ENCODE results near the gene BRSK2.
A peak's percentile ranks its signal among the peaks of the same experiment; 100 is the strongest.

BRSK2 gene

GRCh38 chr11:1449490-1450243 is 59.9 kb downstream of the BRSK2 start:
- DNase-seq (ENCODE audit: low read depth in 4 of 4, low spot score in 1 of 4) = no peak

DNA sequence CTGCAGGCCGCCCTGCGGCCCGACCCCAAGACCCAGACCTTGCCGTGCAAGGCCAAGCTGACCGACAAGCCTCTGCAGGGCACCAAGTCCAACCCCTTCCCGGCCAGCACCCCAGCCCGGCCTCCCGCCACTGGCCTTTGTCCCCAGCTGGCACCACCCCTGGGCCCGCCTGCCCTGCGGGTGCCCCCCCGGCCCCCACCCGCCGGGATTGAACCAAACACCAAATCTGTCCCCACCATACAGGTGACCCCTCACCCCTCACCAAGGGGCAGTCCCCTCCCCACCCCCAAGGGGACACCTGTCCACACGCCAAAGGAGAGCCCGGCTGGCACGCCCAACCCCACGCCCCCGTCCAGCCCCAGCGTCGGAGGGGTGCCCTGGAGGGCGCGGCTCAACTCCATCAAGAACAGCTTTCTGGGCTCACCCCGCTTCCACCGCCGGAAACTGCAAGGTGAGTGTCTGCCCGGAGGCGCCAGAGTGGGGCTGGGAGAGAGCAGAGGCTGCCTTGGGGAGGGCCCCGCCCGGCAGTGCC is 60.7 kb downstream of the BRSK2 start:
- no peak for DNase-seq (ENCODE audit: low read depth in 4 of 4, low spot score in 1 of 4)

- no peak for DNase-seq (ENCODE audit: low read depth in 4 of 4, low spot score in 1 of 4)
Measured at GRCh38 chr11:1450949-1451710, 61.4 kb downstream of the BRSK2 start.

GRCh38 chr11:1451781-1452470 is 62.2 kb downstream of the BRSK2 start:
- DNase-seq (ENCODE audit: low read depth in 4 of 4, low spot score in 1 of 4) = no peak

DNA sequence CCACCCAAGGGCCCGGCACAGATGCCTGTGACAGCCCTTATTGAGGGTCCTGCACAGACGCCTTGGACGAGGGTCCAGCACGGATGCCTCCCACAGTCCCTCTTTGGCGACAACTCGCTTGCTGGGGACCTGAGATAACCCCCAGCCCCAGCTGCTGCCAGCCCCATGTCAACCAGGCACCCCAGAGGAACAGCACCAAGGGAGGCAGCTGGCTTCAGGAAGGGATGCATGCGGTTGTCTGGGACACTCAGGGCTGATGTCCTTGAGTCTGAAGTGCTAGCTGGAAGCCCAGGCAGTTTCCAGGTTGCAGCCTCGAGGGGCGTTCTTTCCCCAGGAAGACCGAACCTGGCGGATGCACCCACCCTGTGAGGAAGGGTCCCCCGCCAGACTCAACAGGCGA is 63.0 kb downstream of the BRSK2 start:
- no peak for DNase-seq (ENCODE audit: low read depth in 4 of 4, low spot score in 1 of 4)

GRCh38 chr11:1453611-1454034 is 63.9 kb downstream of the BRSK2 start:
- DNase-seq (ENCODE audit: low read depth in 4 of 4, low spot score in 1 of 4) = peak in 1 of 4 experiments; percentile 20

GRCh38 chr11:1454576-1454975 is 64.8 kb downstream of the BRSK2 start:
- no peak for DNase-seq (ENCODE audit: low read depth in 4 of 4, low spot score in 1 of 4)

GRCh38 chr11:1455032-1455762 is 65.5 kb downstream of the BRSK2 start:
- DNase-seq (ENCODE audit: low read depth in 4 of 4, low spot score in 1 of 4) = no peak

DNA sequence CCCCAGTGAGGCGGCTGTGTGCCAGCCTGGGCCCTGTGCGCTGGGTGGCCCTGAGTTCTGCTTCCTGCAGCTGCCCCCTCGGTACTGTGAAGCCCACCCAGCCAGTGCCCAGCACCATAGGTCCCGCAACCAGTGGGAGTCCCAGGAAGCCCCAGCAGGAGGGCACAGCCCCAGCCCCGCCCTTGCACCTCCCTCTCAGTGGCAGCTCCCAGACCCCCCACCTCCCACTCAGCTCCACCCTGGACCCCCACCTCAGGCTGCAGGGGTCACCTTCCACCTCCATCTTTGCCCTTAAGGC is 66.0 kb downstream of the BRSK2 start:
- no peak for DNase-seq (ENCODE audit: low read depth in 4 of 4, low spot score in 1 of 4)

GRCh38 chr11:1456176-1456575 is 66.4 kb downstream of the BRSK2 start:
- DNase-seq (ENCODE audit: low read depth in 4 of 4, low spot score in 1 of 4) = no peak

- DNase-seq (ENCODE audit: low read depth in 4 of 4, low spot score in 1 of 4) = no peak
Measured at GRCh38 chr11:1456596-1457325, 67.0 kb downstream of the BRSK2 start.

DNA sequence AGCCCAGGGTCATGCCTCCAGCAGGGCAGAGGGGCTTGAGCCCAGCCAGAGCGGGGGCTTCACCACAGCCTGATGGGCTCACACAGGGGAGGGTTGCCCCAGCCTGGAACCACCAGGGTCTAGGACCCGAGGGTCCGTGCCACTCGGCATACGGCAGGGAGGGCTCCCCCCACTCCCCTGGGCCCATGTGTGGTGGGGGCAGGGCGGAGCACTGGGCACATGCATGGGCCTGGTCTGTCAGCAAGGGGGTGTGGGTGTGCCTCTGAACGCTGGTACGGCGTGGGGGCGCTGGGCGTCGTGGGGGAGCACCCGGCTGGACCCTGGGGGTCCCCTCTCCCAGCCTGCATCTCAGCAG is 67.6 kb downstream of the BRSK2 start:
- no peak for DNase-seq (ENCODE audit: low read depth in 4 of 4, low spot score in 1 of 4)

- DNase-seq (ENCODE audit: low read depth in 4 of 4, low spot score in 1 of 4) = no peak
Measured at GRCh38 chr11:1457856-1458255, 68.1 kb downstream of the BRSK2 start.

- DNase-seq (ENCODE audit: low read depth in 4 of 4, low spot score in 1 of 4) = no peak
Measured at GRCh38 chr11:1458340-1459218, 68.8 kb downstream of the BRSK2 start.

GRCh38 chr11:1459219-1459575 is 69.5 kb downstream of the BRSK2 start:
- DNase-seq (ENCODE audit: low read depth in 4 of 4, low spot score in 1 of 4) = no peak

DNA sequence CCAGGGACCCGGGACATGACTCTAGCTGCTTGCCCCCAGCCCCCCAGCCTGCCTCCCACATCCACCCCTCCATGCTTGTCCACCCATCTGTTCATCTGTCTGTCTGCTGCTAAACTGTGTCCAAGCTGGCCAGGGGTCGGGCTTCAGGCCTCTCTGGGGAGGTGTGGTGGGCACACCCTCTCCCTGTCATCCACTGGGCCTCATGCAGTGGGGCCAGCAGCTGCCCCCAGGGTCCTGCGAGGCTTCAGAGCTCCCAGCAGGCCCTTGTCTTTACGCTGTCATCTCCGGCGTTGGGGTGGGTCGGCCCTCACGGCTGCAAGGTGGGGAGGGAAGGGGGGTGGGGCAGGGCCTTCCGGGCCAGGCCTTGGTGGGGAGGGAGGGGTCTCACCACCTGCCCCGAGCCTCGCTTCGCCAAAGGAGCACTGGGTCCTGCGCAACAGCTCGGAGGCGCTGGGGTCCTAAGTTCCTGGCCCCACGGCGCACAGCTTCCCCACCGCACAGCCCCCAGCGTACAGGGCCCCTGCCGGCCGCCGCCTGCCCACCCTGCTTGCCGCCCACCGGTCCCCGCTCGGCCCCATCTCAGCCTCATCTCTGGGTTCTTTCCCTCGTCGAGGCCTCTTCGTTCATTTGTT is 70.1 kb downstream of the BRSK2 start:
- DNase-seq (ENCODE audit: low read depth in 4 of 4, low spot score in 1 of 4) = no peak

DNA sequence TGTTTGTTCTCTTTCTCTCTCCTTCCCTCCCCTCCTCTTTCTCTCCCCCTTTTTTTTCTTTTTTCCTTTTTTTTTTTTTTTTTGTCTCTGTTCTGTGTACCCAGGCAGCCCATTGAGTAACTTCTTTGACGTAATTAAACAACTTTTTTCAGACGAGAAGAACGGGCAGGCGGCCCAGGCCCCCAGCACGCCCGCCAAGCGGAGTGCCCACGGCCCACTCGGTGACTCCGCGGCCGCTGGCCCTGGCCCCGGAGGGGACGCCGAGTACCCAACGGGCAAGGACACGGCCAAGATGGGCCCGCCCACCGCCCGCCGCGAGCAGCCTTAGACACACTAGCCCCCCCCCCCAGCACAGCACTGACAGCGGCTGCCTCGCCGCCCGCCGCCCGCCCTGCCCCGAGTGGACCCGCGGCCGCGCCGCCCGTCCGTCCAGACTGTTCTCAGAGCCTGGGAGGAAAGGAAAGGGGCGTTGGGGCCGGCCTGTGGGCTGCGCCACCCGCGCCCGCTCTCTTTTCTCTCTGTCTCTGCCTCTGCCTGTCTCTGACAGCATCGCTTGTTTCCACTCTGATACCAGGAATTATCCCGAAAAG is 70.8 kb downstream of the BRSK2 start:
- DNase-seq (ENCODE audit: low read depth in 4 of 4, low spot score in 1 of 4) = no peak

GRCh38 chr11:1460986-1461825 is 71.5 kb downstream of the BRSK2 start:
- DNase-seq (ENCODE audit: low read depth in 4 of 4, low spot score in 1 of 4) = no peak

Measured in stimulated activated CD4-positive, alpha-beta T cell treated with anti-CD3 and anti-CD28 coated beads, Interleukin-1b, Interleukin-23, amount 100 ng/mL, for 24 hours (primary cell).